ENCODE results near the gene MTG1.

Gene MTG1

GRCh38 chr10:133457100-133457841, 63.3 kb downstream of the MTG1 start:
- H3K36me3 ChIP-seq (ENCODE audit: control insufficient read depth in 5 of 5, insufficient read depth in 5 of 5, low read length in 5 of 5), result peaks cover 0 to 7% (median 0%) of the 10 kb centered on the region in 5 donors
- no peaks in the 10 kb centered on the region for H3K9me3 ChIP-seq (ENCODE audit: control insufficient read depth in 5 of 5, low read length in 5 of 5)
- no peak overlapping the region for H3K4me3 ChIP-seq (ENCODE audit: low read depth in 1 of 5, low read length in 5 of 5)
- H3K27me3 ChIP-seq (ENCODE audit: control insufficient read depth in 5 of 5, insufficient read depth in 4 of 5, low read length in 5 of 5), result no peaks in the 10 kb centered on the region
- H3K9ac ChIP-seq (ENCODE audit: low read length in 5 of 5), result no peak overlapping the region
- no peak overlapping the region for H3K27ac ChIP-seq (ENCODE audit: low read depth, low read length)
- no peaks in the 10 kb centered on the region for H3K4me1 ChIP-seq (ENCODE audit: control insufficient read depth in 5 of 5, insufficient read depth in 5 of 5, low read length in 5 of 5)

- H3K27me3 ChIP-seq (ENCODE audit: control insufficient read depth in 5 of 5, insufficient read depth in 4 of 5, low read length in 5 of 5), result no peaks in the 10 kb centered on the region
- H3K9ac ChIP-seq (ENCODE audit: low read length in 5 of 5), result no peak overlapping the region
- peaks cover 0 to 7% (median 0%) of the 10 kb centered on the region in 5 donors for H3K36me3 ChIP-seq (ENCODE audit: control insufficient read depth in 5 of 5, insufficient read depth in 5 of 5, low read length in 5 of 5)
- no peaks in the 10 kb centered on the region for H3K4me1 ChIP-seq (ENCODE audit: control insufficient read depth in 5 of 5, insufficient read depth in 5 of 5, low read length in 5 of 5)
- no peaks in the 10 kb centered on the region for H3K9me3 ChIP-seq (ENCODE audit: control insufficient read depth in 5 of 5, low read length in 5 of 5)
- no peak overlapping the region for H3K4me3 ChIP-seq (ENCODE audit: low read depth in 1 of 5, low read length in 5 of 5)
- H3K27ac ChIP-seq (ENCODE audit: low read depth, low read length), result no peak overlapping the region
Observed at GRCh38 chr10:133458021-133458709, 64.2 kb downstream of the MTG1 start.

DNA sequence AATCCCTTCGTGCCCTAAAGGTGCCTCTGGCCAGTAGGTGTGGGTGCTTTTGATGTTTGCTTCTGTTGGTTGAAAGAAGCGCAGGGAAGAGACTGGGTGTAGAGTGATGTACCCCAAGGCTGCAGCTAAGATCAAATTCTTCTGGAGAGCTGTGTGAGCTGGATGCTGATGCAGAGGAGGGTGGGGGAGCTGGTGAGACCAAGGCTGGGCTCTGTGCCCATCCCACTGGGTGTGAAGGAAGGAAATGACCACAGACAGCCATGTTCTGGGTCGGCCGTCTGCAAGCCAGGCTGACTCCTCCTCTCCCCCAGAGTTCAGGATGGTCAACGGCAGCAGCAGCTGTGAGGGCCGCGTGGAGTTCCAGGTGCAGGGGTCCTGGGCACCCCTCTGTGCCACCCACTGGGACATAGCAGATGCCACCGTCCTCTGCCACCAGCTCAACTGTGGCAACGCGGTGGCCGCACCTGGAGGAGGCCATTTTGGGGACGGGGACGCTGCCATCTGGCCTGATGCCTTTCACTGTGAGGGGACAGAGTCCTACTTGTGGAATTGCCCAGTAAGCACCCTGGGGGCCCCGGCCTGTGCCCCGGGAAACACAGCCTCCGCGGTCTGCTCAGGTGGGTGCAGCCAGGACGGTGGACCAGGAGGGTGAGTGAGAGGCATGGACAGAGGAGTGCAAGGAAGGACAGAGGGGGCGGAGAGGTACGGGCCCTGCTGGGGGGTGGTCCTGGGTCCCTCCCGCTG, 64.9 kb downstream of the MTG1 start:
- Histone ChIP-seq H3K9me3 (ENCODE audit: control insufficient read depth in 5 of 5, low read length in 5 of 5) (no peaks in the 10 kb centered on the region), H3K36me3 (ENCODE audit: control insufficient read depth in 5 of 5, insufficient read depth in 5 of 5, low read length in 5 of 5) (peaks cover 0 to 7% (median 0%) of the 10 kb centered on the region in 5 donors), H3K9ac (ENCODE audit: low read length in 5 of 5) (no peak overlapping the region), H3K27me3 (ENCODE audit: control insufficient read depth in 5 of 5, insufficient read depth in 4 of 5, low read length in 5 of 5) (no peaks in the 10 kb centered on the region), H3K4me3 (ENCODE audit: low read depth in 1 of 5, low read length in 5 of 5) (no peak overlapping the region), H3K4me1 (ENCODE audit: control insufficient read depth in 5 of 5, insufficient read depth in 5 of 5, low read length in 5 of 5) (no peaks in the 10 kb centered on the region), H3K27ac (ENCODE audit: low read depth, low read length) (no peak overlapping the region)

DNA sequence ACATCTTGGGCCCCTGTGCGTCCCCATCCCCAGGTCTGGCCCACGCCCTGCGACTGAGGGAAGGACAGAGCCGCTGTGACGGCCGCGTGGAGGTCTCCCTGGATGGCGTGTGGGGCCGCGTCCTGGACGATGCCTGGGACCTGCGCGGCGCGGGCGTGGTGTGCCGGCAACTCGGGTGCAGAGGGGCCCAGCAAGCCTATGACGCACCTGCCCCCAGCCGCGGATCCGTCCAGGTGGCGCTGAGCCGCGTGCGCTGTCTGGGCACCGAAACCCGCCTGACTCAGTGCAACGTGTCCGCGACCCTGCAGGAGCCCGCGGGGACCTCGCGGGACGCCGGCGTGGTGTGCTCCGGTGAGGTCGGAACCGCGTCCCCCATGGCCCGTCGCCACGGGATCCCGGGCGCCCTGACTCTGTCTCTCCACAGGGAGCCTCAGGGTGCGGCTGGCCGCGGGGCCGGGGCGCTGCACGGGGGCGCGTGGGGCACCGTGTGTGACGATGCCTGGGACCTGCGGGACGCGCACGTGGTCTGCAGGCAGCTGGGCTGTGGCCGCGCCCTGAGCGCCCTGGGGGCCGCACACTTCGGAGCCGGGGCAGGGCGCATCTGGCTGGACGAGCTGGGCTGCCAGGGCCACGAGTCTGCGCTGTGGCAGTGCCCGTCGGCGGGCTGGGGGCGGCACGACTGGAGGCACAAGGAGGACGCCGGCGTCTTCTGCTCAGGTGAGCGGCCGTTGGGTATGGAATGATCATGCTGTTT, 65.7 kb downstream of the MTG1 start:
- no peaks in the 10 kb centered on the region for H3K9me3 ChIP-seq (ENCODE audit: control insufficient read depth in 5 of 5, low read length in 5 of 5)
- H3K4me1 ChIP-seq (ENCODE audit: control insufficient read depth in 5 of 5, insufficient read depth in 5 of 5, low read length in 5 of 5), result no peaks in the 10 kb centered on the region
- peaks cover 0 to 7% (median 0%) of the 10 kb centered on the region in 5 donors for H3K36me3 ChIP-seq (ENCODE audit: control insufficient read depth in 5 of 5, insufficient read depth in 5 of 5, low read length in 5 of 5)
- H3K27me3 ChIP-seq (ENCODE audit: control insufficient read depth in 5 of 5, insufficient read depth in 4 of 5, low read length in 5 of 5), result no peaks in the 10 kb centered on the region
- no peak overlapping the region for H3K4me3 ChIP-seq (ENCODE audit: low read depth in 1 of 5, low read length in 5 of 5)
- no peak overlapping the region for H3K9ac ChIP-seq (ENCODE audit: low read length in 5 of 5)
- no peak overlapping the region for H3K27ac ChIP-seq (ENCODE audit: low read depth, low read length)

DNA sequence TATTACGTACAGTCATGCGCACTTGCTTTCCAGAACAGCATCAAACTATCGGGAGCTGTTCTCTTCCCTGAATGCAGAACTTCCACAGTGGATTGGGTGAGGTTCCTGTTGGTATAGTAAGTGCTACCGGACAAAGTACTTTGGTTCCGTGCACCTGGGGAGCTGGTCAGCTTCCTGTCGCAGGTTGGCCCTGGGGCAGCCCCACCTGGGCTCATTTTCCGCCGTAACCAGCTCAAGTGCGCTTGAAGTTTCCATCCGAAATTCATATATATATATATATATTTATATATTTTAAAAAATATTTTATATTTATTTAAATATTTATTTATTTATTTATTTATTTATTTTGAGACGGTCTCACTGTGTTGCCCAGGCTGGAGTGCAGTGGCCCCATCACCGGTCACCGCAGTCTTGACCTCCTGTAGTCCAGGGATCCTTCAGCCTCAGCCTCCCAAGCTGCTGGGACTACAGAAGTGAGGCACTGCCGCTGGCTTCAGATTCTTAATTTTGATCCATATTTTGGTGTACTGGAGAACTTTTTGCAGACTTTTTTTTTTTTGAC, 66.3 kb downstream of the MTG1 start:
- H3K9me3 ChIP-seq (ENCODE audit: control insufficient read depth in 5 of 5, low read length in 5 of 5), result no peaks in the 10 kb centered on the region
- H3K9ac ChIP-seq (ENCODE audit: low read length in 5 of 5), result no peak overlapping the region
- peaks cover 0 to 7% (median 0%) of the 10 kb centered on the region in 5 donors for H3K36me3 ChIP-seq (ENCODE audit: control insufficient read depth in 5 of 5, insufficient read depth in 5 of 5, low read length in 5 of 5)
- H3K4me1 ChIP-seq (ENCODE audit: control insufficient read depth in 5 of 5, insufficient read depth in 5 of 5, low read length in 5 of 5), result no peaks in the 10 kb centered on the region
- H3K4me3 ChIP-seq (ENCODE audit: low read depth in 1 of 5, low read length in 5 of 5), result no peak overlapping the region
- H3K27me3 ChIP-seq (ENCODE audit: control insufficient read depth in 5 of 5, insufficient read depth in 4 of 5, low read length in 5 of 5), result no peaks in the 10 kb centered on the region
- H3K27ac ChIP-seq (ENCODE audit: low read depth, low read length), result no peak overlapping the region

- no peak overlapping the region for H3K27ac ChIP-seq (ENCODE audit: low read depth, low read length)
- H3K9ac ChIP-seq (ENCODE audit: low read length in 5 of 5), result no peak overlapping the region
- H3K27me3 ChIP-seq (ENCODE audit: control insufficient read depth in 5 of 5, insufficient read depth in 4 of 5, low read length in 5 of 5), result no peaks in the 10 kb centered on the region
- H3K9me3 ChIP-seq (ENCODE audit: control insufficient read depth in 5 of 5, low read length in 5 of 5), result no peaks in the 10 kb centered on the region
- no peak overlapping the region for H3K4me3 ChIP-seq (ENCODE audit: low read depth in 1 of 5, low read length in 5 of 5)
- peaks cover 0 to 7% (median 0%) of the 10 kb centered on the region in 5 donors for H3K36me3 ChIP-seq (ENCODE audit: control insufficient read depth in 5 of 5, insufficient read depth in 5 of 5, low read length in 5 of 5)
- no peaks in the 10 kb centered on the region for H3K4me1 ChIP-seq (ENCODE audit: control insufficient read depth in 5 of 5, insufficient read depth in 5 of 5, low read length in 5 of 5)
Observed at GRCh38 chr10:133461027-133461426, 67.1 kb downstream of the MTG1 start.

GRCh38 chr10:133461841-133462240, 67.9 kb downstream of the MTG1 start:
- H3K27ac ChIP-seq (ENCODE audit: low read depth, low read length), result no peak overlapping the region
- H3K4me1 ChIP-seq (ENCODE audit: control insufficient read depth in 5 of 5, insufficient read depth in 5 of 5, low read length in 5 of 5), result no peaks in the 10 kb centered on the region
- H3K9ac ChIP-seq (ENCODE audit: low read length in 5 of 5), result no peak overlapping the region
- H3K9me3 ChIP-seq (ENCODE audit: control insufficient read depth in 5 of 5, low read length in 5 of 5), result no peaks in the 10 kb centered on the region
- no peaks in the 10 kb centered on the region for H3K27me3 ChIP-seq (ENCODE audit: control insufficient read depth in 5 of 5, insufficient read depth in 4 of 5, low read length in 5 of 5)
- H3K36me3 ChIP-seq (ENCODE audit: control insufficient read depth in 5 of 5, insufficient read depth in 5 of 5, low read length in 5 of 5), result peaks cover 0 to 7% (median 0%) of the 10 kb centered on the region in 5 donors
- H3K4me3 ChIP-seq (ENCODE audit: low read depth in 1 of 5, low read length in 5 of 5), result no peak overlapping the region

DNA sequence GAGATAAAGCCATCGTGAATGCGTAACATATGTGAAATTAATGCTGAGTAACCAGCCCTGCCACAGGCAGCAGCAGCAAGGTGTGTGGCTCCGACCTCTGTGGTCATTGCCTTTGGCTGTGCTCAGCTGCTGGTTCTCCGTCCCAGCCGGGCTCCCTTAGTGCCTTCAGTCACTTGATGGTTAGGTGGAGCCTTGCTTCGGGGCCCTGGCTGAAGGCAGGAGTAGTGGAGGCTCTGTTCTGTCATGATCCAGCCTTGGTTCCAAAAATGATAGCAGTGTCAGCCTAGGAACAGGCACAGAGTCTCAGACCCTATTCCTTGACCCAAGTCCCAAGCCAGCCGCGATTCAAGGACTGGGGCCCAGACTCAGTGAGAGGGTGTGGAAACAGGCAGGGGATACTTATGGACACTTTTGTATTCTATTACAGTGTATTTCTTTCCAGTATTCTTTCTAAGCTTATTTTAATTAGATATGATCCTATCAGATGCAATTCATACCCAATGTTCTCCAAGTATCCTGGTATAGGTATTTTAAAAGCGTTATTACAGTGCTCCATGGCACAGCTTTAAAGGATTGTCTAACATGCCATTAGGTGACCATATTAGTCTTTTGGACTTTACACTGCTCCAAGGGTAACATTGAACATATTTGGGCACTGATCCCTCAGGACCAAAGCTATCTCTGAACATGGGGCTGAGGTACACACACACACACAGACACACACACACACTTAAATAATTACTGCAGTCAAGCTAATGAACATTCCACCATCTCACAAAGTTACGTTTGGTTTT, 68.8 kb downstream of the MTG1 start:
- H3K9me3 ChIP-seq (ENCODE audit: control insufficient read depth in 5 of 5, low read length in 5 of 5), result no peaks in the 10 kb centered on the region
- H3K4me1 ChIP-seq (ENCODE audit: control insufficient read depth in 5 of 5, insufficient read depth in 5 of 5, low read length in 5 of 5), result no peaks in the 10 kb centered on the region
- H3K9ac ChIP-seq (ENCODE audit: low read length in 5 of 5), result no peak overlapping the region
- H3K27ac ChIP-seq (ENCODE audit: low read depth, low read length), result no peak overlapping the region
- no peaks in the 10 kb centered on the region for H3K27me3 ChIP-seq (ENCODE audit: control insufficient read depth in 5 of 5, insufficient read depth in 4 of 5, low read length in 5 of 5)
- H3K36me3 ChIP-seq (ENCODE audit: control insufficient read depth in 5 of 5, insufficient read depth in 5 of 5, low read length in 5 of 5), result peaks cover 0 to 9% (median 5%) of the 10 kb centered on the region in 5 donors
- H3K4me3 ChIP-seq (ENCODE audit: low read depth in 1 of 5, low read length in 5 of 5), result no peak overlapping the region

DNA sequence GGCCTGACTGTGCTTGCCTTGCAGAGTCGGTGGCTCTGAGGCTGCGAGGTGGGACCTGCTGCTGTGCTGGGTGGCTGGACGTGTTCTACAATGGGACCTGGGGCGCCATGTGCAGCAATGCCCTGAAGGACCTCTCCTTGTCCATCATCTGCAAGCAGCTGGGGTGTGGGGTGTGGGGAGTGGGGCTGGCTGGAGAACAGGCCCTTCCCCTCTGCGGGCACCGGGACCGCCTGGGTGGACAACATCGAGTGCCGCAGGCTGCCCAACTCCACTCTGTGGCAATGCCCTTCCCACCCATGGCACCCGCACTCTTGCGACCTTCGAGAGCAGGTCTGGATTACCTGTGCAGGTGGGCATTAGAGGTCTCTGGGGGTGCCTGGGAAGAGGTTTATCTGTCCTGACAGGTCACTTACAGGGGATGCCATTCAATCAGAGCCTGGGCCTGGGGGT, 70.7 kb downstream of the MTG1 start:
- Histone ChIP-seq H3K9ac (ENCODE audit: low read length in 5 of 5) (no peak overlapping the region), H3K4me1 (ENCODE audit: control insufficient read depth in 5 of 5, insufficient read depth in 5 of 5, low read length in 5 of 5) (no peaks in the 10 kb centered on the region), H3K9me3 (ENCODE audit: control insufficient read depth in 5 of 5, low read length in 5 of 5) (no peaks in the 10 kb centered on the region), H3K36me3 (ENCODE audit: control insufficient read depth in 5 of 5, insufficient read depth in 5 of 5, low read length in 5 of 5) (peaks cover 0 to 14% (median 5%) of the 10 kb centered on the region in 5 donors), H3K27me3 (ENCODE audit: control insufficient read depth in 5 of 5, insufficient read depth in 4 of 5, low read length in 5 of 5) (no peaks in the 10 kb centered on the region), H3K27ac (ENCODE audit: low read depth, low read length) (no peak overlapping the region), H3K4me3 (ENCODE audit: low read depth in 1 of 5, low read length in 5 of 5) (no peak overlapping the region)
